22Rv1 (cell line): Measurements from ENCODE around the gene SCFD2.

Source experiments
- ZFX ChIP-seq: fragments of 450-650 bp; IDR thresholded peaks from 2 replicates; pipeline ENCODE4 v1.6.1; 2017; ENCODE audit warnings: antibody characterized with exemption, borderline replicate concordance
- TF ChIP-seq, protein P1 (sequence below): fragments of 450-650 bp; IDR thresholded peaks from 2 replicates; pipeline ENCODE4 v1.5.1; 2017; ENCODE audit warnings: mild to moderate bottlenecking

DNA sequence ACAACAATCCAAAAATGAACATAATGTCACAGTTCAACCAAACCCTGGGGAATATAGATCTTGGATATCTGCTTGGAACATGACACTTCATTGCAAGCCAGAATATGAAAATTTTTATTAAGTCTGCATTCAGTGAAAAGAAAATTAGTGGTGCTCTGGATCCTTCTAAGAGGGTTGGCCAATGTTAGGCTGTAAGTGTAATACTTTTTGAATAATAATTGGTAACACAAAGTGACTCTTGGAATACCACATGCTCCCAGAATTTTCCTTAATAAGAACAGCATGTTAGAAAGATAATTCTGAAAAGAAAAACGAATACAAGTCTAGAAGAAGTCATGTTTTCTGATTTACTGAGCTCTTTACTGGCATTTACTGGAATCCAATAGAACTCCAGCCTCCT is 328.0 kb downstream of the SCFD2 start:
- TF ChIP-seq, protein P1, sequence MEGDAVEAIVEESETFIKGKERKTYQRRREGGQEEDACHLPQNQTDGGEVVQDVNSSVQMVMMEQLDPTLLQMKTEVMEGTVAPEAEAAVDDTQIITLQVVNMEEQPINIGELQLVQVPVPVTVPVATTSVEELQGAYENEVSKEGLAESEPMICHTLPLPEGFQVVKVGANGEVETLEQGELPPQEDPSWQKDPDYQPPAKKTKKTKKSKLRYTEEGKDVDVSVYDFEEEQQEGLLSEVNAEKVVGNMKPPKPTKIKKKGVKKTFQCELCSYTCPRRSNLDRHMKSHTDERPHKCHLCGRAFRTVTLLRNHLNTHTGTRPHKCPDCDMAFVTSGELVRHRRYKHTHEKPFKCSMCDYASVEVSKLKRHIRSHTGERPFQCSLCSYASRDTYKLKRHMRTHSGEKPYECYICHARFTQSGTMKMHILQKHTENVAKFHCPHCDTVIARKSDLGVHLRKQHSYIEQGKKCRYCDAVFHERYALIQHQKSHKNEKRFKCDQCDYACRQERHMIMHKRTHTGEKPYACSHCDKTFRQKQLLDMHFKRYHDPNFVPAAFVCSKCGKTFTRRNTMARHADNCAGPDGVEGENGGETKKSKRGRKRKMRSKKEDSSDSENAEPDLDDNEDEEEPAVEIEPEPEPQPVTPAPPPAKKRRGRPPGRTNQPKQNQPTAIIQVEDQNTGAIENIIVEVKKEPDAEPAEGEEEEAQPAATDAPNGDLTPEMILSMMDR = no peak
- TF ChIP-seq ZFX = no peak
